PC-9 (cell line): ENCODE results near the gene SIGLECL1. TPM values are rescaled to one million over a fixed set of nuclear protein-coding genes. Genes with fewer than 3 reads are reported as not detected.
"Not testable (repeated sequence)": the region's sequence is repeated elsewhere in the genome, so short reads cannot be mapped to it uniquely, and the experiment has no call there.

Experiments
- BruUV-seq: library from RNA; stranded (reverse); fragments of 400-500 nt; replicated peaks from 2 replicates; lab custom pipeline; 2021; lab: Mats Ljungman, UMichigan
- CTCF ChIA-PET: fragments of 300-600 bp; sonication (Branson Sonifier 250); formaldehyde crosslinking; loops from one replicate; lab custom pipeline; 2022; ENCODE audit warnings: antibody characterized with exemption; lab: Charles Lee
- POLR2A ChIA-PET: fragments of 300-600 bp; sonication (Branson Sonifier 250); formaldehyde crosslinking; loops from one replicate; lab custom pipeline; 2022; ENCODE audit warnings: antibody characterized with exemption; ENCODE audit not compliant: unreplicated experiment; lab: Charles Lee
- DNase-seq, 2 experiments: peaks; one replicate each; pipeline versions ENCODE4 v3.0.0 to v3.0.0-alpha.2; 2015 to 2022; ENCODE audit warnings: mixed read lengths in 1 of 2
- H2AFZ ChIP-seq: fragments of 200-600 bp; sonication (generic); 2 replicates; pipeline ENCODE4 v1.8.1; 2017; ENCODE audit warnings: antibody characterized with exemption
- H3F3A ChIP-seq: fragments of 200-600 bp; sonication (generic); 2 replicates; pipeline ENCODE4 v1.8.1; 2017; ENCODE audit warnings: antibody characterized with exemption, mild to moderate bottlenecking, low read depth; ENCODE audit not compliant: insufficient read depth
- H3K27ac ChIP-seq: fragments of 200-600 bp; sonication (generic); 2 replicates; pipeline ENCODE4 v1.6.1; 2016; ENCODE audit warnings: mixed run types
- H3K27me3 ChIP-seq: fragments of 200-600 bp; sonication (generic); 2 replicates; pipeline ENCODE4 v1.6.1; 2016; ENCODE audit warnings: low read depth, mixed run types; ENCODE audit not compliant: insufficient read depth
- H3K36me3 ChIP-seq: fragments of 200-600 bp; sonication (generic); 2 replicates; pipeline ENCODE4 v1.6.1; 2016; ENCODE audit warnings: low read depth, mixed run types
- H3K4me1 ChIP-seq: fragments of 200-600 bp; sonication (generic); replicated peaks from 2 replicates; pipeline ENCODE4 v1.6.1; 2016; ENCODE audit warnings: mixed run types; ENCODE audit not compliant: insufficient read depth
- H3K4me2 ChIP-seq: fragments of 200-600 bp; sonication (generic); 2 replicates; pipeline ENCODE4 v1.6.1; 2017; ENCODE audit warnings: mixed run types
- H3K4me3 ChIP-seq: fragments of 200-600 bp; sonication (generic); 2 replicates; pipeline ENCODE4 v1.6.1; 2016; ENCODE audit warnings: mixed run types
- H3K79me2 ChIP-seq: fragments of 200-600 bp; sonication (generic); 2 replicates; pipeline ENCODE4 v1.6.1; 2017; ENCODE audit warnings: low read depth, mixed run types
- H3K9me2 ChIP-seq: fragments of 200-600 bp; sonication (generic); 2 replicates; pipeline ENCODE4 v1.8.1; 2017; ENCODE audit warnings: mild to moderate bottlenecking; ENCODE audit not compliant: insufficient read depth
- H3K9me3 ChIP-seq: fragments of 200-600 bp; sonication (generic); 2 replicates; pipeline ENCODE4 v1.8.1; 2016; ENCODE audit warnings: low read depth; ENCODE audit not compliant: insufficient read depth
- H4K20me1 ChIP-seq: fragments of 200-600 bp; sonication (generic); 2 replicates; pipeline ENCODE4 v1.8.1; 2017; ENCODE audit not compliant: insufficient read depth
- CTCF ChIP-seq: fragments of 200-600 bp; sonication (generic); conservative IDR thresholded peaks from 2 replicates; pipeline ENCODE4 v1.6.1; 2017; ENCODE audit warnings: mixed run types, antibody characterized with exemption, mild to moderate bottlenecking, moderate library complexity
- EZH2 ChIP-seq: fragments of 200-600 bp; sonication (generic); IDR thresholded peaks from 2 replicates; pipeline ENCODE4 v1.8.0; 2017; ENCODE audit warnings: antibody characterized with exemption, low read depth
- intact Hi-C: fragments of 100-400 bp; cut with micrococcal nuclease; formaldehyde crosslinking; loops from one replicate; pipeline ENCODE4 v1.10.0; 2022; ENCODE audit not compliant: unreplicated experiment
- total RNA-seq: library from RNA; stranded (reverse); gene quantifications from 2 replicates; pipeline ENCODE4 v1.2.3, GENCODE V29; 2021

SIGLECL1 gene
- total RNA-seq, 1 experiment from 2014 or later, result not detected

GRCh38 chr19:51220996-51221395 is 29.9 kb upstream of the SIGLECL1 start:
- no peaks in the 10 kb centered on the region for H3K36me3 ChIP-seq
- H4K20me1 ChIP-seq, result no peaks in the 10 kb centered on the region
- no peak for DNase-seq
- H3K27me3 ChIP-seq, result peaks cover 75% of the 10 kb centered on the region
- intact Hi-C loops, result no loop called here
- no TSS peak for BruUV-seq
- H3K79me2 ChIP-seq, result no peaks in the 10 kb centered on the region
- no peak overlapping the region for H3K4me3 ChIP-seq
- no peaks in the 10 kb centered on the region for H3K9me2 ChIP-seq
- H3F3A ChIP-seq, result no peaks in the 10 kb centered on the region
- H2AFZ ChIP-seq, result no peak overlapping the region
- no peak overlapping the region for H3K4me2 ChIP-seq
- no peaks in the 10 kb centered on the region for H3K9me3 ChIP-seq
- POLR2A ChIA-PET, result no interaction called here
- no peaks in the 10 kb centered on the region for H3K4me1 ChIP-seq
- CTCF ChIA-PET, result no interaction called here
- no peak overlapping the region for H3K27ac ChIP-seq
- no peak for TF ChIP-seq EZH2
- no peak for TF ChIP-seq CTCF

DNA sequence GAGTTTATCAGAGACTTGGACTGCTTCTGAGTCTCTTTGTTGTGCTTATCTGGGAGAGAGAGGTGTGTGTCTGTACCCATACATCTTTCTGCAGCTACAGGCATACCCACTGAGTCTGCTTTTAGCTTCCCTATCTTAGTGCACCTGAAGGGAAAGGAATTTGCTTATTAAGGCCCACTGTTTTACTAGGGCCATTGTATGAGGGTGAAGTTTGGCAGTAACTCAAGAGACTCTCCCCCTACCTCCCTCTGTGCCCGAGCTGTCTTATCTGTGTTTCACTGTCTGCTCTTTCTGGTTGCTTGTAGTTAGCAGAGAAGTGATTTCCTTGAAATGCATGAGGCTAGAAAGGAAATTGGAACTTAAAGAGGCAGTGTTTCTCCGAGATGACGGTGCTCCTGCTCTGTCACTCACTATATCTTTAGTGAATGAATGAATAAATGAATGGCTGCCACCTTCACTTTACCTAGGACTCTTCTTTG is 26.7 kb upstream of the SIGLECL1 start:
- ChIA-PET CTCF (no interaction called here), POLR2A (no interaction called here)
- Histone ChIP-seq H3K9me2 (no peaks in the 10 kb centered on the region), H3K9me3 (no peaks in the 10 kb centered on the region), H3K27ac (no peak overlapping the region), H3K27me3 (peaks cover 87% of the 10 kb centered on the region), H2AFZ (no peak overlapping the region), H3K4me2 (no peak overlapping the region), H3F3A (no peaks in the 10 kb centered on the region), H3K79me2 (no peaks in the 10 kb centered on the region), H3K36me3 (no peaks in the 10 kb centered on the region), H3K4me3 (no peak overlapping the region), H4K20me1 (no peaks in the 10 kb centered on the region), H3K4me1 (no peaks in the 10 kb centered on the region)
- intact Hi-C loops, result no loop called here
- TF ChIP-seq CTCF (no peak), EZH2 (no peak)
- BruUV-seq, result no TSS peak
- no peak for DNase-seq

DNA sequence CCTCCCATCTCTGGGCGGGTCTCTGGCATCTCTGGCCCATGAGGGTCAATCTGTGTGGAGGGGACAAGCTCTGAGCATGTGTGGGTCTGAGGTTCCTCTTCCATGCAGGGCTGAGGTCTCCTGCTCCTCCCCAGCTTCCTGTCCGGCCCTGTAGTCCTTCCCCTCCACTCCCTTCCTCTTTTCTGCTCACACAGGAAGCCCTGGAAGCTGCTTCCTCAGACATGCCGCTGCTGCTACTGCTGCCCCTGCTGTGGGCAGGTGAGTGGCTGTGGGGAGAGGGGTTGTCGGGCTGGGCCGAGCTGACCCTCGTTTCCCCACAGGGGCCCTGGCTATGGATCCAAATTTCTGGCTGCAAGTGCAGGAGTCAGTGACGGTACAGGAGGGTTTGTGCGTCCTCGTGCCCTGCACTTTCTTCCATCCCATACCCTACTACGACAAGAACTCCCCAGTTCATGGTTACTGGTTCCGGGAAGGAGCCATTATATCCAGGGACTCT is 25.9 kb upstream of the SIGLECL1 start, which contains the start of gene CD33:
Gene CD33 (plus strand): TSS at position 183 of the 496 bp plus-strand sequence. CDS start 39 bp downstream, at position 222.
- H2AFZ ChIP-seq, H3K27ac ChIP-seq, CTCF ChIA-PET, H3K9me2 ChIP-seq, H3K9me3 ChIP-seq, BruUV-seq, DNase-seq, H3K4me3 ChIP-seq, POLR2A ChIA-PET, H4K20me1 ChIP-seq, H3F3A ChIP-seq, H3K4me1 ChIP-seq, intact Hi-C loops, H3K79me2 ChIP-seq, H3K36me3 ChIP-seq, H3K4me2 ChIP-seq: not testable (repeated sequence)
- H3K27me3 ChIP-seq, result peaks cover 80% of the 10 kb centered on the region

- CTCF ChIA-PET, result no interaction called here
- no TSS peak for BruUV-seq
- H3K9me3 ChIP-seq, result no peaks in the 10 kb centered on the region
- H3K36me3 ChIP-seq, result no peaks in the 10 kb centered on the region
- no peak for TF ChIP-seq CTCF
- no peak for TF ChIP-seq EZH2
- H4K20me1 ChIP-seq, result no peaks in the 10 kb centered on the region
- no peak overlapping the region for H3K4me2 ChIP-seq
- H3K9me2 ChIP-seq, result no peaks in the 10 kb centered on the region
- POLR2A ChIA-PET, result no interaction called here
- no peaks in the 10 kb centered on the region for H3F3A ChIP-seq
- H2AFZ ChIP-seq, result no peak overlapping the region
- no peaks in the 10 kb centered on the region for H3K4me1 ChIP-seq
- intact Hi-C loops, result no loop called here
- H3K79me2 ChIP-seq, result no peaks in the 10 kb centered on the region
- DNase-seq, result no peak
- H3K4me3 ChIP-seq, result no peak overlapping the region
- peaks cover 80% of the 10 kb centered on the region for H3K27me3 ChIP-seq
- H3K27ac ChIP-seq, result no peak overlapping the region
Measured at GRCh38 chr19:51226067-51226466, 24.8 kb upstream of the SIGLECL1 start.
